GM12878 (cell line): Measurements from ENCODE around the gene GSPT1. TPM values are rescaled to one million over a fixed set of nuclear protein-coding genes. Genes with fewer than 3 reads are reported as not detected.

ENCODE experiments used
- ASH2L ChIP-seq: fragments of 300-600, 200-600 bp; sonication (generic); IDR thresholded peaks from 2 replicates; pipeline ENCODE4 v1.6.1; 2017; ENCODE audit warnings: low read depth, mild to moderate bottlenecking, borderline replicate concordance
- CEBPZ ChIP-seq: fragments of 150-350 bp; IDR thresholded peaks from 2 replicates; pipeline ENCODE4 v1.6.1; 2016; ENCODE audit warnings: low read depth, low read length
- E2F8 ChIP-seq: fragments of 450-650 bp; IDR thresholded peaks from 2 replicates; pipeline ENCODE4 v1.6.1; 2018; ENCODE audit warnings: mild to moderate bottlenecking, low read depth, moderate library complexity; ENCODE audit not compliant: partially characterized antibody
- MAX ChIP-seq: IDR thresholded peaks from 2 replicates; pipeline ENCODE4 v1.6.1; 2012; ENCODE audit warnings: low read depth, low read length, improper control_type of control experiment
- MLLT1 ChIP-seq: fragments of 450-650 bp; IDR thresholded peaks from 2 replicates; pipeline ENCODE4 v1.6.1; 2016; ENCODE audit warnings: mild to moderate bottlenecking
- SMAD5 ChIP-seq: IDR thresholded peaks from 2 replicates; pipeline ENCODE4 v1.6.1; 2016; ENCODE audit warnings: antibody characterized with exemption, low read depth
- YY1 ChIP-seq: IDR thresholded peaks from 2 replicates; pipeline ENCODE4 v1.6.1; 2011; ENCODE audit warnings: low read depth, mild to moderate bottlenecking, low read length
- ZBTB33 ChIP-seq: fragments of 450-650 bp; IDR thresholded peaks from 2 replicates; pipeline ENCODE4 v1.6.1; 2017; ENCODE audit warnings: mild to moderate bottlenecking
- ZBTB4 ChIP-seq: fragments of 450-650 bp; formaldehyde crosslinking; IDR thresholded peaks from 2 replicates; pipeline ENCODE4 v1.4.0; 2022; ENCODE audit warnings: mild to moderate bottlenecking, moderate library complexity
- polyA plus RNA-seq, 11 experiments: library from polyadenylated mRNA; depleted of rRNA in 4 of 11; unstranded in 6 of 11; stranded (reverse) in 5 of 11; fragments of >200 nt; fragmentation: Nextera tagmentation in 4 of 11; fragmentation: Illumina TruSeq in 1 of 11; extraction: Ambion mirVana in 4 of 11; extraction: Trizol in 1 of 11; gene quantifications; 1 replicate in 1 of 11; 2 replicates in 10 of 11; pipeline versions ENCODE4 v1.2.1 to v1.2.3, GENCODE V29; 2011 to 2016; ENCODE audit warnings: inconsistent platforms in 2 of 11, missing spikeins in 2 of 11, low read depth in 1 of 11
- total RNA-seq, 4 experiments: library from RNA; depleted of rRNA in 3 of 4; stranded (reverse); fragments of >200 nt in 3 of 4; fragmentation: Illumina TruSeq in 1 of 4; extraction: Trizol in 1 of 4; gene quantifications; 2 replicates each; pipeline versions ENCODE4 v1.2.1 to v1.2.3, GENCODE V29; 2013 to 2021

Gene GSPT1
- total and polyA plus RNA-seq, 10 of the 15 experiments (the other 5 are each of a cell fraction or from before 2014, with no cell fraction given), result 46.7 to 181 (median 99.6) TPM

GRCh38 chr16:11915644-11916523 is at the start of gene GSPT1 (continued):
- TF ChIP-seq CEBPZ (no peak), E2F8 (peak; percentile 19), MLLT1 (peak; percentile 83), MAX (peak; percentile 77; the same call in 1 of the 2 replicates), ZBTB4 (CRISPR knock-in tag) (no peak), ZBTB33 (0 out of 2 replicates have a peak, but pooled peaks have one; percentile 56), YY1 (peak; percentile 82), ASH2L (0 out of 2 replicates have a peak, but pooled peaks have one; percentile 15), SMAD5 (peak; percentile 77)
